HCT116 (cell line): ENCODE measurements around the gene ITPK1. TPM values are rescaled to one million over a fixed set of nuclear protein-coding genes. Genes with fewer than 3 reads are reported as not detected.

Source experiments
- ATAC-seq: fragments of 200-7000 bp; cut with Tn5 transposase; 2 replicates; pipeline ENCODE4 v1.9.1; 2020; ENCODE audit warnings: mild to moderate bottlenecking, moderate library complexity
- BruUV-seq: library from RNA; stranded (reverse); fragments of 400-500 nt; replicated peaks from 2 replicates; lab custom pipeline; 2021; lab: Mats Ljungman, UMichigan
- CTCF ChIA-PET: fragments of 300-600 bp; sonication (Branson Sonifier 250); formaldehyde crosslinking; loops from one replicate; lab custom pipeline; 2021; ENCODE audit warnings: antibody characterized with exemption; lab: Charles Lee
- POLR2A ChIA-PET: fragments of 300-600, 350-600 bp; sonication (Branson Sonifier 250); formaldehyde crosslinking; loops from one replicate; lab custom pipeline; 2021; ENCODE audit warnings: antibody characterized with exemption; lab: Charles Lee
- RAD21 ChIA-PET, 2 experiments: fragments of 300-600 bp; sonication (Branson Sonifier 250); formaldehyde crosslinking; loops; one replicate each; lab custom pipeline; 2023; ENCODE audit warnings: low total read pairs in 2 of 2; ENCODE audit not compliant: uncharacterized antibody in 2 of 2, unreplicated experiment in 2 of 2, low non-redundant PET in 1 of 2; lab: Charles Lee
- DNase-seq: peaks from one replicate; pipeline ENCODE4 v3.0.0-alpha.2; 2010; ENCODE audit warnings: low read depth, low spot score
- H2AFZ ChIP-seq: fragments of 200-600 bp; shearing (Covaris generic), sonication (generic); 2 replicates; pipeline ENCODE4 v1.6.1; 2017; ENCODE audit warnings: low read depth, mixed run types, mixed read lengths, antibody characterized with exemption, low read length; ENCODE audit not compliant: poor library complexity, severe bottlenecking
- H3K27ac ChIP-seq: 2 replicates; pipeline ENCODE4 v1.5.1; 2012; ENCODE audit warnings: low read depth, low read length
- H3K27me3 ChIP-seq: fragments of 200-600 bp; sonication (generic); 2 replicates; pipeline ENCODE4 v1.6.1; 2016; ENCODE audit warnings: mixed run types, low read length, mixed read lengths; ENCODE audit not compliant: insufficient read depth
- H3K36me3 ChIP-seq, 2 experiments: fragments of 200-500 bp in 1 of 2; fragments of 200-600 bp in 1 of 2; sonication (Bioruptor generic) in 1 of 2; sonication (generic) in 1 of 2; 2 replicates each; pipeline versions ENCODE4 v1.5.1 to v1.6.1; 2014 to 2016; ENCODE audit warnings: low read length in 2 of 2, inconsistent platforms in 1 of 2, mixed read lengths in 1 of 2, mixed run types in 1 of 2; ENCODE audit not compliant: insufficient read depth in 2 of 2, control insufficient read depth in 1 of 2
- H3K4me1 ChIP-seq, 2 experiments: fragments of 200-600 bp in 1 of 2; sonication (generic) in 1 of 2; 2 replicates each; pipeline versions ENCODE4 v1.5.1 to v1.6.1; 2012 to 2017; ENCODE audit warnings: low read length in 2 of 2, inconsistent platforms in 1 of 2, mild to moderate bottlenecking in 1 of 2, mixed read lengths in 1 of 2, mixed run types in 1 of 2, moderate library complexity in 1 of 2; ENCODE audit not compliant: insufficient read depth in 2 of 2, control insufficient read depth in 1 of 2
- H3K4me2 ChIP-seq: fragments of 200-600 bp; sonication (generic); 2 replicates; pipeline ENCODE4 v1.6.1; 2017; ENCODE audit warnings: mixed run types, low read length, mixed read lengths
- H3K4me3 ChIP-seq, 2 experiments: fragments of 200-600 bp in 1 of 2; sonication (generic) in 1 of 2; replicated peaks in 1 of 2; 2 replicates each; pipeline ENCODE4 v1.5.1; 2011 to 2016; ENCODE audit warnings: low read length in 2 of 2, control low read depth in 1 of 2, low read depth in 1 of 2, mild to moderate bottlenecking in 1 of 2, mixed read lengths in 1 of 2, mixed run types in 1 of 2
- H3K79me2 ChIP-seq: fragments of 200-600 bp; sonication (generic); 2 replicates; pipeline ENCODE4 v1.6.1; 2017; ENCODE audit warnings: mild to moderate bottlenecking, mixed run types, low read length, moderate library complexity, mixed read lengths; ENCODE audit not compliant: insufficient read depth
- H3K9ac ChIP-seq: fragments of 200-600 bp; sonication (generic); 2 replicates; pipeline ENCODE4 v1.6.1; 2016; ENCODE audit warnings: low read length, mixed read lengths
- H3K9me2 ChIP-seq: fragments of 200-600 bp; sonication (generic), shearing (Covaris generic); 2 replicates; pipeline ENCODE4 v1.6.1; 2017; ENCODE audit warnings: mixed run types, mild to moderate bottlenecking, moderate library complexity; ENCODE audit not compliant: insufficient read depth
- H3K9me3 ChIP-seq, 2 experiments: fragments of 200-500 bp in 1 of 2; fragments of 200-600 bp in 1 of 2; sonication (Bioruptor generic) in 1 of 2; sonication (generic) in 1 of 2; 2 replicates each; pipeline ENCODE4 v1.6.1; 2014 to 2017; ENCODE audit warnings: low read length in 2 of 2, mixed read lengths in 2 of 2, inconsistent platforms in 1 of 2, low read depth in 1 of 2, mild to moderate bottlenecking in 1 of 2, mixed run types in 1 of 2, moderate library complexity in 1 of 2; ENCODE audit not compliant: control insufficient read depth in 1 of 2, insufficient read depth in 1 of 2
- H4K20me1 ChIP-seq: fragments of 200-600 bp; sonication (generic), shearing (Covaris generic); 2 replicates; pipeline ENCODE4 v1.6.1; 2017; ENCODE audit warnings: mixed run types, mild to moderate bottlenecking, moderate library complexity; ENCODE audit not compliant: insufficient read depth
- ATF3 ChIP-seq: IDR thresholded peaks from 2 replicates; pipeline ENCODE4 v1.6.1; 2012
- CBX3 ChIP-seq: IDR thresholded peaks from 2 replicates; pipeline ENCODE4 v1.6.1; 2012; ENCODE audit warnings: low read depth
- CTCF ChIP-seq, 3 experiments: fragments of 200-600 bp in 1 of 3; sonication (generic) in 1 of 3; IDR thresholded peaks in 2 of 3; conservative IDR thresholded peaks in 1 of 3; 2 replicates each; pipeline ENCODE4 v1.5.1; 2012 to 2017; ENCODE audit warnings: low read depth in 2 of 3, low read length in 2 of 3, antibody characterized with exemption in 1 of 3, borderline replicate concordance in 1 of 3, control low read depth in 1 of 3, mild to moderate bottlenecking in 1 of 3, mixed read lengths in 1 of 3, mixed run types in 1 of 3, moderate library complexity in 1 of 3; ENCODE audit not compliant: insufficient read depth in 1 of 3
- EGR1 ChIP-seq: IDR thresholded peaks from 2 replicates; pipeline ENCODE4 v1.6.1; 2012; ENCODE audit warnings: low read depth
- JUND ChIP-seq: IDR thresholded peaks from 2 replicates; pipeline ENCODE4 v1.6.1; 2012
- MAX ChIP-seq: IDR thresholded peaks from 2 replicates; pipeline ENCODE4 v1.6.1; 2012
- POLR2A ChIP-seq: IDR thresholded peaks from 2 replicates; pipeline ENCODE4 v1.7.0; 2011; ENCODE audit warnings: borderline replicate concordance; ENCODE audit not compliant: insufficient read depth, insufficient read length; ENCODE audit errors: extremely low read depth
- POLR2AphosphoS5 ChIP-seq: IDR thresholded peaks from 2 replicates; pipeline ENCODE4 v1.6.1; 2011; ENCODE audit warnings: mild to moderate bottlenecking, low read depth, low read length, moderate library complexity
- SIN3A ChIP-seq: IDR thresholded peaks from 2 replicates; pipeline ENCODE4 v1.6.1; 2012; ENCODE audit warnings: low read depth
- SP1 ChIP-seq: IDR thresholded peaks from 2 replicates; pipeline ENCODE4 v1.6.1; 2012; ENCODE audit warnings: low read depth
- TCF7L2 ChIP-seq: IDR thresholded peaks from 2 replicates; pipeline ENCODE4 v1.7.0; 2011; ENCODE audit warnings: borderline replicate concordance, inconsistent platforms; ENCODE audit not compliant: insufficient read depth, insufficient read length; ENCODE audit errors: extremely low read depth
- ZBTB33 ChIP-seq: IDR thresholded peaks from 2 replicates; pipeline ENCODE4 v1.6.1; 2011; ENCODE audit warnings: mild to moderate bottlenecking, low read length, moderate library complexity; ENCODE audit not compliant: insufficient replicate concordance; ENCODE audit errors: extremely low read depth
- ZFX ChIP-seq: fragments of 450-650 bp; IDR thresholded peaks from 2 replicates; pipeline ENCODE4 v1.6.1; 2017
- ZNF274 ChIP-seq: fragments of 200-500 bp; sonication (Bioruptor generic); IDR thresholded peaks from 2 replicates; pipeline ENCODE4 v1.6.1; 2014; ENCODE audit warnings: mild to moderate bottlenecking, low read depth, low read length, inconsistent platforms
- intact Hi-C: fragments of 100-400 bp; cut with micrococcal nuclease; formaldehyde crosslinking; loops from 2 replicates; pipeline ENCODE4 v1.10.0; 2022
- total RNA-seq: library from RNA; stranded (reverse); gene quantifications from one replicate; pipeline ENCODE4 v1.2.1, GENCODE V29; 2021; ENCODE audit not compliant: unreplicated experiment

The ITPK1 gene
- total RNA-seq, 1 experiment from 2014 or later: 70.2 TPM

GRCh38 chr14:93010130-93010499 lies 105.6 kb downstream of the ITPK1 start:
- H3K36me3 ChIP-seq: no peaks in the 10 kb centered on the region
- no peaks in the 10 kb centered on the region for H4K20me1 ChIP-seq
- no peaks in the 10 kb centered on the region for H3K9me3 ChIP-seq
- no peaks in the 10 kb centered on the region for H3K79me2 ChIP-seq
- ChIA-PET RAD21 (no interaction called here), POLR2A (no interaction called here), CTCF (no interaction called here)
- no peak overlapping the region for H2AFZ ChIP-seq
- DNase-seq (no peak), ATAC-seq (no peak)
- intact Hi-C loops: no loop called here
- H3K27ac ChIP-seq: no peak overlapping the region
- no peaks in the 10 kb centered on the region for H3K9me2 ChIP-seq
- H3K9ac ChIP-seq: no peak overlapping the region
- H3K4me2 ChIP-seq: no peak overlapping the region
- no peaks in the 10 kb centered on the region for H3K27me3 ChIP-seq
- no peak overlapping the region for H3K4me3 ChIP-seq
- no TSS peak for BruUV-seq
- TF ChIP-seq SP1 (no peak), JUND (no peak), MAX (no peak), CBX3 (no peak), ZFX (no peak), EGR1 (no peak), TCF7L2 (no peak), ATF3 (no peak), ZBTB33 (no peak), ZNF274 (no peak), CTCF (IDR thresholded peaks at IDR 0.05 in 2 of 3, conservative IDR thresholded peaks at IDR 0.05 in 1 of 3; ENCODE audit: borderline replicate concordance in 1 of 3, insufficient read depth in 1 of 3, low read depth in 2 of 3, low read length in 2 of 3) (no peak), POLR2AphosphoS5 (no peak), POLR2A (no peak), SIN3A (no peak)
- H3K4me1 ChIP-seq: peaks cover 6 to 18% of the 10 kb centered on the region in 2 experiments; a peak in 3 of 4 replicates
